OCI-LY1 (cell line): Measurements from ENCODE around the gene CWC22.

Experiments used
- EZH2 ChIP-seq: fragments of 200-600 bp; sonication (generic), shearing (Covaris generic); IDR thresholded peaks from 2 replicates; pipeline ENCODE4 v1.8.0; 2017; ENCODE audit warnings: borderline replicate concordance, mixed run types, mild to moderate bottlenecking, antibody characterized with exemption, low read length, moderate library complexity, mixed read lengths
- TF ChIP-seq, protein P1 (sequence below): fragments of 200-600 bp; sonication (generic), shearing (Covaris generic); IDR thresholded peaks from 2 replicates; pipeline ENCODE4 v1.5.1; 2017; ENCODE audit warnings: mild to moderate bottlenecking, antibody characterized with exemption, low read length, moderate library complexity, mixed read lengths

DNA sequence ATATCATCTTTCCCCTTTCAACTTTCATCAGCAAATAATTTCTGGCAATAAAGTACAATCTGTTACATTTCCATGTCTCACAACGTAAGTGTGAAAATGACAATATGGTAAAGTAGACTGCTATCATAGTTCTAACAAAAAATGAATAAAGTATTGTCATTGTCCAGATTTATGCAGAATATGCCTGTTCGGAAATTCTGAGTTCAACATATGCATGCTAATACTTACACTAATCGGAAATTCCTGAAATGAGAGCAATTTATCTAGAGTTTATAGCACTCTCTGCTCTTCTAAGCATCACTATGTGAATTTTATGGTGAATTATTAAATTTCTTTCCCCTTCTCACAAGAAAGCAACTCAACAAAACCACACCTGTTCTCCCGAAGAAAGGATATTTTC is 8.1 kb downstream of the CWC22 start:
- TF ChIP-seq EZH2, result no peak
- TF ChIP-seq, protein P1, sequence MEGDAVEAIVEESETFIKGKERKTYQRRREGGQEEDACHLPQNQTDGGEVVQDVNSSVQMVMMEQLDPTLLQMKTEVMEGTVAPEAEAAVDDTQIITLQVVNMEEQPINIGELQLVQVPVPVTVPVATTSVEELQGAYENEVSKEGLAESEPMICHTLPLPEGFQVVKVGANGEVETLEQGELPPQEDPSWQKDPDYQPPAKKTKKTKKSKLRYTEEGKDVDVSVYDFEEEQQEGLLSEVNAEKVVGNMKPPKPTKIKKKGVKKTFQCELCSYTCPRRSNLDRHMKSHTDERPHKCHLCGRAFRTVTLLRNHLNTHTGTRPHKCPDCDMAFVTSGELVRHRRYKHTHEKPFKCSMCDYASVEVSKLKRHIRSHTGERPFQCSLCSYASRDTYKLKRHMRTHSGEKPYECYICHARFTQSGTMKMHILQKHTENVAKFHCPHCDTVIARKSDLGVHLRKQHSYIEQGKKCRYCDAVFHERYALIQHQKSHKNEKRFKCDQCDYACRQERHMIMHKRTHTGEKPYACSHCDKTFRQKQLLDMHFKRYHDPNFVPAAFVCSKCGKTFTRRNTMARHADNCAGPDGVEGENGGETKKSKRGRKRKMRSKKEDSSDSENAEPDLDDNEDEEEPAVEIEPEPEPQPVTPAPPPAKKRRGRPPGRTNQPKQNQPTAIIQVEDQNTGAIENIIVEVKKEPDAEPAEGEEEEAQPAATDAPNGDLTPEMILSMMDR, result no peak
